Measurements from ENCODE around the gene CCDC167. TPM values are rescaled to one million over a fixed set of nuclear protein-coding genes. Genes with fewer than 3 reads are reported as not detected.

Gene CCDC167
- total RNA-seq, 2 experiments from 2014 or later, result 48.5 to 54.2 TPM

DNA sequence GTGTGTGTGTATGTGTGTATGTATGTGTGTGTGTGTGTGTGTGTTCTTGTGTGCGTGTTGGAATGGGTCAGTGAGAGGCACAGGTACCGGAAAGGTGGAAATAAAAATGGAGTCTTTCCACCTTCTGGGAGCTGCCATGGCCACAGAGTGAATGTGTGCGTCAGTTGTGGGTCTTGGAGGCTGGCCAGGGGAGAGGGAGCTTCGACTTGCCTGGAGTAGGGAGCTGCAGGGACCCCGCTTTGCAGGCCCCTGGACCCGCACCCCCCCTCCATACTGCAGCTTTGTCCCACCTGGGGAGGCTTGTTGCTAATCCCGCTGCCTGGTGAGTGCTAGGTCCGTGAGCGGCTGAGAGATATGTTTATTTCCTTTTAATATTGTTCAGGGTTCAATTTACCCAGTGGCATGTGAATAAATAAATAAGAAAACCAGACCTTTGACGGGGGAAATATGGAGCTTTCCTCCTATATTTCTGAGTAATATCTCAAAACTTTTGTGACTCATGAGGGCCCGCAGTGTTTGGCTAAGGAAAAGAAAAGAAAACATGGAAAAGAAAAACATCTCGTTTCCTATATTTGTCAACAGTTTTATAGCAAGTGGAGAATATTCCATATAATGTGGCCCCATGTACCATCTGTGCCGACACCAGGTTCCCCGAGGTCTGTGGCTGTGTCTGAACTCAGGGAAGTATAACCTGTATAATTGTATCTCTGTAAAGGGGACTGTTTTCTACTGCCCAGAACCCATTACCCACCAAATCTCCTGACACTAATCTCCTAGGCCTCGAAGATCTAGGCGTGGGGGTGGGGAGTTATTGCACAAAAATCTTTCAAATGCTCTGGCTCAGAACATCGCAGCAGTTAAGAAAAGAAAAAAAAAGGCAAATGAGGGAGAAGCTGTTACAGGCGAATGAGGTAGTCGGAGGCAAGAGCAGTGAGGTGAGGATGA, 24.6 kb upstream of the CCDC167 start:
- Mint-ChIP-seq H3K27ac (no peak overlapping the region), H3K36me3 (no peaks in the 10 kb centered on the region), H3K4me1 (peaks cover 21% of the 10 kb centered on the region), H3K9me3 (no peaks in the 10 kb centered on the region), H3K4me3 (no peak overlapping the region), H3K27me3 (peaks cover 7% of the 10 kb centered on the region)
- DNase-seq (no peak), ATAC-seq (ENCODE audit: low read depth) (no peak)
- POLR2A ChIA-PET, result no interaction called here

DNA sequence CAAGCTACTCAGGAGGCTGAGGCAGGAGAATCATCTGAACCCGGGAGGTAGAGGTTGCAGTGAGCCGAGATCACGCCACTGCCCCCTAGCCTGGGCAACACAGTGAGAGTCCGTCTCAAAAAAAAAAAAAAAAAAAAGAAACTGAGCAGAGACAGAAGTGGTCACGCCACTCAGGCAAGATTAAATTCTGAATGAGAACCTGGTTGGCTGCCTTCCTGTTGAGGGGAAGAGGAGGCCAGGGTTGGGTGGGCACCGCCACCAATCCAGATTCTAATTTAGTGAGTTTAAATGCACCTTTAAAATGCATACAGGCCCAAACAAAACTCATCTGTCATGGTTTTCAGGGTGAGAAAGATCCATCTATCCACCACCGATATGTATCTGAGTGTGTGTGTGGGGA, 23.7 kb upstream of the CCDC167 start:
- ATAC-seq (ENCODE audit: low read depth) (no peak), DNase-seq (no peak)
- no peak overlapping the region for H3K4me3 Mint-ChIP-seq
- no peaks in the 10 kb centered on the region for H3K36me3 Mint-ChIP-seq
- peaks cover 7% of the 10 kb centered on the region for H3K27me3 Mint-ChIP-seq
- POLR2A ChIA-PET, result no interaction called here
- H3K4me1 Mint-ChIP-seq, result peaks cover 27% of the 10 kb centered on the region
- H3K27ac Mint-ChIP-seq, result no peak overlapping the region
- H3K9me3 Mint-ChIP-seq, result no peaks in the 10 kb centered on the region

DNA sequence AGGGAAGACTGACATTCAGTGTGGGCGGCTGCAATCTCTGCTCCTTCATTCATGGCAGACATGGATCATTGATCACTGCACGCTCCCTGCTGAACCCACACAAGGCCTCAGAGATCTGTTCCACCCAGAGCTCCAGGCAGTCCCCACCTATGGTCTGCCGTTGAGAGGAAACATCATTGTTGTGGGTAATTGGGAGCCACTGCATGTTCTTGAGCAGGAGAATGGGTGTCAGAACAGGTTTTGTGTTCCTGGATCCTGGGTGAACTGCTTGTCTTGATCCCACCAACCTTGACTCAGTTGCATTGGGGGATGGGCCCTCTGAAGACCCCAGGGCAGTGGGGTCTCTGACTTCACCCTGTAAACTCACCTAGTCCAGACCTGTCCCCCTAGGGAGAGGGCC, 23.1 kb upstream of the CCDC167 start:
- POLR2A ChIA-PET, result no interaction called here
- peaks cover 31% of the 10 kb centered on the region for H3K4me1 Mint-ChIP-seq
- H3K9me3 Mint-ChIP-seq, result no peaks in the 10 kb centered on the region
- no peaks in the 10 kb centered on the region for H3K36me3 Mint-ChIP-seq
- peaks cover 7% of the 10 kb centered on the region for H3K27me3 Mint-ChIP-seq
- ATAC-seq (ENCODE audit: low read depth), result no peak
- DNase-seq, result no peak
- H3K27ac Mint-ChIP-seq, result no peak overlapping the region
- H3K4me3 Mint-ChIP-seq, result no peak overlapping the region

DNA sequence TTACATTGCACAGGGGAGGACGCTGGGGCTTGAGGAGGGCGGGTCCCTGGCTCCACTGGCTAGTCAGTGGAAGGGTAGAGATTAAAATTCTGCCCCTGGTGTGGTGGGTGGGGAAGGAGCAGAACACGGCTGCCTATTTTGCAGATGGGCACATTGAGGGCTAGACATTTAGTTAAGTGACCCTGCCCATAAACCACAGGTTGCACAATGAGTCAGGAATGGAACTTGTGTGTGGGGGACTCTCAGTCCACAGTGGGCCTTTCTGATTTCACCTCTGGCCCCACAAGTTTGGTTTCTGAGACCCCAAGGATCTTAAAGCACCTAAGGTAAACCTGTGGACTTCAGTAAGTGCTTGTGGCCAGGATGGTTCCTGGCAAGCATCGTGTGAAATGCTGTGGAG, 22.0 kb upstream of the CCDC167 start:
- Mint-ChIP-seq H3K27ac (no peak overlapping the region), H3K36me3 (no peaks in the 10 kb centered on the region), H3K4me1 (peaks cover 43% of the 10 kb centered on the region), H3K4me3 (no peak overlapping the region), H3K27me3 (peaks cover 2% of the 10 kb centered on the region), H3K9me3 (no peaks in the 10 kb centered on the region)
- POLR2A ChIA-PET, result no interaction called here
- no peak for ATAC-seq (ENCODE audit: low read depth)
- no peak for DNase-seq

GRCh38 chr6:37520926-37521325, 21.2 kb upstream of the CCDC167 start:
- POLR2A ChIA-PET, result no interaction called here
- no peak overlapping the region for H3K27ac Mint-ChIP-seq

DNA sequence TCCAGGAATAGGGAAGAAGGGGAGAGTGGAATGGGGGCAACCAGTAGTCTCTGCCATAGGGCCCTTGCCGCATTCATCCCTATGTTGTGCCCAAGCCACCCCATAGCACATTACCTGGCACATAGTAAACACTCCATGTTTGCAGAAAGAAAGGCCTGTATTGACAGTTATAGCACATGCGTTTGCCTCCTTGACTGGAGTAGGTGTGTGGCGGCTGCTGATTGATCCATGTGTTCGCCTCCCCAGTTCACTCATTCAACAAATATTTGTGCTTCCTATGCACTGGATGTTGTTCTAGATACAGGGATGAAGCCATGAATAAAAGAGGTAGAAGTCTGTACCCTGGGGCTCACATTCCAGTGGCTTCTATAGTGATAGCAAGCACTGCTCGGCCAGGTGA, 19.8 kb upstream of the CCDC167 start:
- Mint-ChIP-seq H3K36me3 (no peaks in the 10 kb centered on the region), H3K4me3 (no peak overlapping the region), H3K9me3 (no peaks in the 10 kb centered on the region), H3K27ac (no peak overlapping the region), H3K4me1 (peaks cover 62% of the 10 kb centered on the region), H3K27me3 (no peaks in the 10 kb centered on the region)
- no peak for DNase-seq
- POLR2A ChIA-PET, result interaction anchor here (8.7 kb wide), 1 partner anchor 18 kb away, joined by 182 read pairs; the partner anchor contains the start of gene CCDC167
- no peak for ATAC-seq (ENCODE audit: low read depth)

More at GRCh38 chr6:37520926-37521325, 21.2 kb upstream of the CCDC167 start:
- ATAC-seq (ENCODE audit: low read depth), result no peak
- Mint-ChIP-seq H3K27me3 (peaks cover 1% of the 10 kb centered on the region), H3K4me1 (peaks cover 49% of the 10 kb centered on the region), H3K4me3 (no peak overlapping the region), H3K9me3 (no peaks in the 10 kb centered on the region), H3K36me3 (no peaks in the 10 kb centered on the region)
- no peak for DNase-seq

DNA sequence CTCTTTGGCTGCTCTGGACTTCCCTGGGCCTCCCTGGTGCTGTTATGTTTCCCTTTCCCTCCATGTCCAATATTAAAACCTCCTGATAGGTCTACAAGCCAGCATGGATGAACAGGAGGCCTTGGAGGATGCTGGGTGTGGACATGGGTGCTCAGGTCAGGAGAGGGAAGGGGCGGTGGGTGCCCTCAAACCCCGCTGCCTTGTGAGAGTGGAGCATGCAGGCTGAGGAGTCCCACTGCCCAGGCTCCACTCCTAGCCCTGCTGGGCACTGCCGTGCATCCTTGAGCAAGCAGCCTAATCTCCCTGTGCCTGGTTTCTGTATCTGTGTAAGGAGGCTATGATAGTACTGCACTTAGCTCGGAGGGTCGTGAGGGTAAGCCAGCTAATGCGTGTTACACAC, 18.4 kb upstream of the CCDC167 start:
- DNase-seq (no peak), ATAC-seq (ENCODE audit: low read depth) (no peak)
- Mint-ChIP-seq H3K4me1 (peaks cover 66% of the 10 kb centered on the region), H3K36me3 (no peaks in the 10 kb centered on the region), H3K4me3 (peak overlapping the region; percentile 14), H3K27me3 (no peaks in the 10 kb centered on the region), H3K9me3 (no peaks in the 10 kb centered on the region), H3K27ac (peak overlapping the region; percentile 25)
- POLR2A ChIA-PET, result interaction anchor here (8.7 kb wide), 1 partner anchor 17 kb away, joined by 182 read pairs; the partner anchor contains the start of gene CCDC167

DNA sequence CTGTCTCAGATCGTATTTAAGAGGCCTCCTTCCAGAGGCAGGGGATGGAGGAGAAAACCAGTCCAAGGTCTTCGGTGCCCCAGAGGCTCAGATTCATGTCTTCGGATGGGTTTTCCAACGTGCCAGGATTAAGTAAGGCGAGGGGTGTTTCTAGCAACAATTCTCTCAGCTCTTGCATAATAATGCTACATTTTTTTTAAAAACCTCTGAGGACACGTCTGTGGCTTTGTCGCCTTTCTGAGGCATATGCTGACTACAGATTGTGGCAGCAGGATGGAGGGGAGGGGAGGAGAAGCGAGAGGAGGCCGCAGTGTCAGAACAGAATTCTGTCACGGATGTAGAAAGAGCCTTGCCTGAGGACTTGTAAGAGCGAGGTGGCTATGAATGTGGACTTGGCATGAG, 17.7 kb upstream of the CCDC167 start:
- ATAC-seq (ENCODE audit: low read depth) (peak; percentile 62), DNase-seq (peak; percentile 66)
- H3K9me3 Mint-ChIP-seq, result no peaks in the 10 kb centered on the region
- H3K36me3 Mint-ChIP-seq, result no peaks in the 10 kb centered on the region
- no peaks in the 10 kb centered on the region for H3K27me3 Mint-ChIP-seq
- peak overlapping the region; percentile 99 for H3K27ac Mint-ChIP-seq
- H3K4me3 Mint-ChIP-seq, result peak overlapping the region; percentile 86
- H3K4me1 Mint-ChIP-seq, result peaks cover 67% of the 10 kb centered on the region
- POLR2A ChIA-PET, result interaction anchor here (1.0 to 8.7 kb wide), 9 partner anchors 9 to 260 kb away, joined by 3 to 182 read pairs (median 6); partner anchors contain the start of genes CCDC167, CMTR1, TBC1D22B and TMEM217

DNA sequence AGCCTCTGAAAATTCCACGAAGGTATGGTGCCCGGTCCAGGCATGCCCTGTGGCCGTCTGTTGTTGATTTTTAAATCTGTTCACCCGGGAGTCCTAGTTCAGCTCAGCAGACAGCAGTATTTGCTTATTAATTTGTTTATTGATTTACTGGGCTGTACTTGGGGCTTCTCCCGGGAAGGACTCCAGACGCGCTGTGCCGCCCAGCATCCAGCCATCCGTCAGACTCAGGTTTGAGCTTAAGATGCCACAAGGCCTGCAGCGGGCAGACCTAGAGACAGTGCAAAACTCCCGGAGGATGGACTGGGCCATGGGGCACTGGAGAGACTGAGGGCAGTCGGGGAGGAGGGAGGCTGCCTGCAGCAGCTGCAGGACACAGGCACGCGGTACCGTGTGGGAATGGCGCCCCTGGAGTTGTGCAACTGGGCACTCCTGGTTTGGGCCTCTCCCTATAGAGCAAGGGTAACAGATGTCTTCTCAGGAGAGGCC, 17.3 kb upstream of the CCDC167 start:
- H3K4me1 Mint-ChIP-seq, result peaks cover 66% of the 10 kb centered on the region
- ATAC-seq (ENCODE audit: low read depth) (peak; percentile 19), DNase-seq (peak; percentile 64)
- POLR2A ChIA-PET, result interaction anchor here (0.6 to 8.7 kb wide), 14 partner anchors 9 to 259 kb away, joined by 3 to 182 read pairs (median 6); partner anchors contain the start of genes CCDC167, CMTR1, TBC1D22B and TMEM217
- peak overlapping the region; percentile 99 for H3K27ac Mint-ChIP-seq
- H3K9me3 Mint-ChIP-seq, result no peaks in the 10 kb centered on the region
- no peaks in the 10 kb centered on the region for H3K27me3 Mint-ChIP-seq
- H3K36me3 Mint-ChIP-seq, result no peaks in the 10 kb centered on the region
- H3K4me3 Mint-ChIP-seq, result peak overlapping the region; percentile 86

- no peaks in the 10 kb centered on the region for H3K27me3 Mint-ChIP-seq
- POLR2A ChIA-PET, result interaction anchor here (0.6 to 8.7 kb wide), 16 partner anchors 8 to 485 kb away, joined by 3 to 182 read pairs (median 4); partner anchors contain the start of genes CCDC167, CMTR1, TBC1D22B and TMEM217
- H3K4me1 Mint-ChIP-seq, result peaks cover 59% of the 10 kb centered on the region
- H3K36me3 Mint-ChIP-seq, result no peaks in the 10 kb centered on the region
- no peaks in the 10 kb centered on the region for H3K9me3 Mint-ChIP-seq
- H3K4me3 Mint-ChIP-seq, result peak overlapping the region; percentile 86
- ATAC-seq (ENCODE audit: low read depth) (peak; percentile 86), DNase-seq (peak; percentile 76)
- peak overlapping the region; percentile 99 for H3K27ac Mint-ChIP-seq
These were observed 16.6 kb upstream of the CCDC167 start for GRCh38 chr6:37516076-37516919.

- ATAC-seq (ENCODE audit: low read depth), result no peak
- H3K36me3 Mint-ChIP-seq, result no peaks in the 10 kb centered on the region
- H3K9me3 Mint-ChIP-seq, result no peaks in the 10 kb centered on the region
- POLR2A ChIA-PET, result interaction anchor here (0.6 to 8.7 kb wide), 8 partner anchors 7 to 484 kb away, joined by 3 to 182 read pairs (median 8); partner anchors contain the start of genes CCDC167 and CMTR1
- H3K4me3 Mint-ChIP-seq, result peak overlapping the region; percentile 86
- peaks cover 56% of the 10 kb centered on the region for H3K4me1 Mint-ChIP-seq
- H3K27ac Mint-ChIP-seq, result peak overlapping the region; percentile 99
- H3K27me3 Mint-ChIP-seq, result no peaks in the 10 kb centered on the region
- no peak for DNase-seq
These were observed 16.0 kb upstream of the CCDC167 start for GRCh38 chr6:37515712-37516075.

DNA sequence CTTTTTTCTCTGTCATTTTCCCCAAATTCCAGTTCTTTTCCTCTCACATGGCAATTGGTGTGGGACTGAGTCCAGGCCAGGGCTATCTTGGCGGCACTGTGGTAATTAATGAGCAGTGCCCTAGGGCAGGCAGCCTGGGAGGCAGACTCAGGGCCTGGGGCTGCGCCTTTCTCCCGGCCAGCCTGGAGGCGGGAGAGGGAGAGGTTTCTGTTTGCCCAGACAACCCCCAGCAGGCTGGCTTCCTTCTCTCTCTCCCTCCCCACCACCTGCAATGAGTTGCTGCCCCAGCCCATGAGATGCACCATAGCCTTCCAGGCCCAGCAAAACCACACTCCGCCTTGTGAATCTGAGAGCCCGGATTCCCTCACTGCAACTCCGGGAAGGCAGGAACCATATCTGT, 15.1 kb upstream of the CCDC167 start:
- ATAC-seq (ENCODE audit: low read depth) (no peak), DNase-seq (no peak)
- peaks cover 54% of the 10 kb centered on the region for H3K4me1 Mint-ChIP-seq
- POLR2A ChIA-PET, result interaction anchor here (2.2 to 8.7 kb wide), 2 partner anchors 13 to 23 kb away, joined by 15 to 182 read pairs; partner anchors contain the start of gene CCDC167
- peak overlapping the region; percentile 86 for H3K4me3 Mint-ChIP-seq
- no peaks in the 10 kb centered on the region for H3K36me3 Mint-ChIP-seq
- no peaks in the 10 kb centered on the region for H3K9me3 Mint-ChIP-seq
- peak overlapping the region; percentile 99 for H3K27ac Mint-ChIP-seq
- H3K27me3 Mint-ChIP-seq, result no peaks in the 10 kb centered on the region

DNA sequence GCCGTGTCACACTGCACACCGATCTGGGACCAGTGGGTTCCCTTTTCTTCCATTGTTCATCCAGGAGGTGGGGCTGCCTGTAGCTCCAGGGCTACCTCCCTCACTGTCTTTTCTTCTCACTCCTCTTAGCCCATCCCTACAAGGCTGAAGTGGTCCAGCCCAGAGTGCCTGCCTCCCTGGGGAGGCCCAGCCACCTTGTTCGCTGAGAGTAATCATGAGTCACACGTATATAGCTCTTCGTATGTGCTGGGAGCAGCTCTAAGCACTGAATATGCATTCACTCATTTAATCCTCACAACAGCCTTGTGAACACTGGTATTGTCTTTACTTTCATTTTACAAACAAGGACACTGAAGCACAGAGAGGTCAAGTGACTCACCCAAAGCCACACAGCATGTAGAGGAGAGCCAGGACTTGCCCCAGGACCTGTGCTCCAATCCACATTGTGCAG, 14.7 kb upstream of the CCDC167 start:
- no peaks in the 10 kb centered on the region for H3K36me3 Mint-ChIP-seq
- H3K27ac Mint-ChIP-seq, result peak overlapping the region; percentile 99
- POLR2A ChIA-PET, result interaction anchor here (8.7 kb wide), 1 partner anchor 13 kb away, joined by 182 read pairs; the partner anchor contains the start of gene CCDC167
- H3K9me3 Mint-ChIP-seq, result no peaks in the 10 kb centered on the region
- H3K4me3 Mint-ChIP-seq, result peak overlapping the region; percentile 86
- no peaks in the 10 kb centered on the region for H3K27me3 Mint-ChIP-seq
- H3K4me1 Mint-ChIP-seq, result peaks cover 52% of the 10 kb centered on the region
- DNase-seq (no peak), ATAC-seq (ENCODE audit: low read depth) (peak; percentile 5)
